CD14-positive monocyte (primary cell): Measurements from ENCODE around the gene NBAS. TPM values are rescaled to one million over a fixed set of nuclear protein-coding genes. Genes with fewer than 3 reads are reported as not detected.

Experiments used
- DNase-seq, 3 donors: peaks; one replicate each; pipeline ENCODE4 v3.0.0-alpha.2; 2011 to 2022
- H2AFZ ChIP-seq: 2 replicates; pipeline ENCODE4 v1.6.0; 2012; ENCODE audit warnings: mild to moderate bottlenecking, low read depth, low read length, inconsistent platforms; ENCODE audit not compliant: insufficient read depth, poor library complexity, severe bottlenecking
- H3K27ac ChIP-seq, 2 donors: 1 replicate in 1 of 2; 2 replicates in 1 of 2; pipeline ENCODE4 v1.5.1; 2012 to 2013; ENCODE audit warnings: low read length in 2 of 2, control low read depth in 1 of 2, inconsistent platforms in 1 of 2, low read depth in 1 of 2, mild to moderate bottlenecking in 1 of 2
- H3K27me3 ChIP-seq, 2 donors: one replicate each; pipeline versions ENCODE4 v1.6.0 to v1.6.1; 2011 to 2013; ENCODE audit warnings: low read length in 2 of 2; ENCODE audit not compliant: control insufficient read depth in 2 of 2, insufficient read depth in 2 of 2
- H3K36me3 ChIP-seq, 2 donors: replicated peaks in 1 of 2; 1 replicate in 1 of 2; 2 replicates in 1 of 2; pipeline versions ENCODE4 v1.5.1 to v1.6.1; 2012 to 2013; ENCODE audit warnings: low read length in 2 of 2, control low read depth in 1 of 2, inconsistent platforms in 1 of 2, mild to moderate bottlenecking in 1 of 2; ENCODE audit not compliant: insufficient read depth in 2 of 2, control insufficient read depth in 1 of 2
- H3K4me1 ChIP-seq, 2 donors: 1 replicate in 1 of 2; 2 replicates in 1 of 2; pipeline versions ENCODE4 v1.5.1 to v1.6.1; 2012 to 2013; ENCODE audit warnings: low read length in 2 of 2, control low read depth in 1 of 2, inconsistent platforms in 1 of 2, mild to moderate bottlenecking in 1 of 2, moderate library complexity in 1 of 2; ENCODE audit not compliant: insufficient read depth in 2 of 2, control insufficient read depth in 1 of 2
- H3K4me2 ChIP-seq: replicated peaks from 2 replicates; pipeline ENCODE3; 2012; ENCODE audit warnings: low read length, moderate library complexity, mild to moderate bottlenecking; ENCODE audit not compliant: poor library complexity, severe bottlenecking; ENCODE audit errors: extremely low read depth
- H3K4me3 ChIP-seq, 3 experiments: fragments of 200-600 bp in 1 of 3; sonication (generic) in 1 of 3; replicated peaks in 1 of 3; 1 replicate in 2 of 3; 2 replicates in 1 of 3; pipeline ENCODE4 v1.5.1; 2011 to 2013; ENCODE audit warnings: low read length in 3 of 3, mild to moderate bottlenecking in 3 of 3, control low read depth in 2 of 3, low read depth in 2 of 3, inconsistent platforms in 1 of 3, moderate library complexity in 1 of 3
- H3K79me2 ChIP-seq: 2 replicates; pipeline ENCODE4 v1.6.0; 2012; ENCODE audit warnings: mild to moderate bottlenecking, control low read depth, inconsistent platforms, low read length, moderate library complexity; ENCODE audit not compliant: insufficient read depth
- H3K9ac ChIP-seq: 2 replicates; pipeline ENCODE4 v1.6.0; 2017; ENCODE audit warnings: low read length, mild to moderate bottlenecking; ENCODE audit not compliant: insufficient read depth, poor library complexity, severe bottlenecking
- H3K9me3 ChIP-seq, 2 donors: replicated peaks in 1 of 2; 1 replicate in 1 of 2; 2 replicates in 1 of 2; pipeline versions ENCODE4 v1.5.1 to v1.6.1; 2012 to 2013; ENCODE audit warnings: low read length in 2 of 2, control low read depth in 1 of 2; ENCODE audit not compliant: control insufficient read depth in 1 of 2, insufficient read depth in 1 of 2
- H4K20me1 ChIP-seq: 2 replicates; pipeline ENCODE4 v1.6.0; 2012; ENCODE audit warnings: mild to moderate bottlenecking, low read length, control low read depth, moderate library complexity; ENCODE audit not compliant: insufficient read depth
- H3K27ac Mint-ChIP-seq, 7 donors: one replicate each; pipeline ENCODE4 v1.8.0; 2020; ENCODE audit warnings: mild to moderate bottlenecking in 7 of 7, mixed read lengths in 7 of 7, moderate library complexity in 6 of 7, inconsistent platforms in 2 of 7
- H3K27me3 Mint-ChIP-seq, 3 donors: one replicate each; pipeline ENCODE4 v1.8.0; 2021 to 2022; ENCODE audit warnings: low read depth in 3 of 3, mild to moderate bottlenecking in 3 of 3, mixed read lengths in 3 of 3, moderate library complexity in 3 of 3, inconsistent platforms in 1 of 3
- H3K36me3 Mint-ChIP-seq, 2 donors: one replicate each; pipeline ENCODE4 v1.8.0; 2020; ENCODE audit warnings: mixed read lengths in 2 of 2, inconsistent platforms in 1 of 2, mild to moderate bottlenecking in 1 of 2
- H3K4me1 Mint-ChIP-seq: one replicate; pipeline ENCODE4 v1.8.0; 2020; ENCODE audit warnings: mild to moderate bottlenecking, mixed read lengths
- H3K4me3 Mint-ChIP-seq, 2 donors: one replicate each; pipeline ENCODE4 v1.8.0; 2020; ENCODE audit warnings: mild to moderate bottlenecking in 2 of 2, mixed read lengths in 2 of 2, moderate library complexity in 1 of 2
- H3K9me3 Mint-ChIP-seq, 7 donors: one replicate each; pipeline ENCODE4 v1.8.0; 2020 to 2022; ENCODE audit warnings: mixed read lengths in 7 of 7, mild to moderate bottlenecking in 6 of 7, moderate library complexity in 6 of 7, inconsistent platforms in 2 of 7
- WGBS: methylation state at CpG from one replicate; pipeline ENCODE4 v1.1.5; 2013; ENCODE audit warnings: missing lambda C conversion rate; ENCODE audit not compliant: insufficient coverage; 5-methylcytosine and 5-hydroxymethylcytosine counted together
- intact Hi-C, 2 donors: fragments of 100-400 bp; cut with micrococcal nuclease; formaldehyde crosslinking; loops; one replicate each; pipeline versions ENCODE4 v1.15.0 to v1.15.1; 2023
- polyA plus RNA-seq, 3 donors: library from polyadenylated mRNA; depleted of rRNA in 1 of 3; unstranded in 2 of 3; stranded (reverse) in 1 of 3; fragments of 300-500 nt in 2 of 3; fragments of >200 nt in 1 of 3; fragmentation: Illumina TruSeq in 2 of 3; gene quantifications; 1 replicate in 2 of 3; 2 replicates in 1 of 3; pipeline ENCODE4 v1.2.3, GENCODE V29; 2012 to 2021
- TF ChIP-seq, protein P1 (sequence below): fragments of 200-600 bp; IDR thresholded peaks from one replicate; pipeline ENCODE4 v1.8.0; 2022; ENCODE audit warnings: antibody characterized with exemption, mild to moderate bottlenecking

NBAS gene
- polyA plus RNA-seq, 3 donors = 8.9 to 10.9 (median 8.9) TPM

DNA sequence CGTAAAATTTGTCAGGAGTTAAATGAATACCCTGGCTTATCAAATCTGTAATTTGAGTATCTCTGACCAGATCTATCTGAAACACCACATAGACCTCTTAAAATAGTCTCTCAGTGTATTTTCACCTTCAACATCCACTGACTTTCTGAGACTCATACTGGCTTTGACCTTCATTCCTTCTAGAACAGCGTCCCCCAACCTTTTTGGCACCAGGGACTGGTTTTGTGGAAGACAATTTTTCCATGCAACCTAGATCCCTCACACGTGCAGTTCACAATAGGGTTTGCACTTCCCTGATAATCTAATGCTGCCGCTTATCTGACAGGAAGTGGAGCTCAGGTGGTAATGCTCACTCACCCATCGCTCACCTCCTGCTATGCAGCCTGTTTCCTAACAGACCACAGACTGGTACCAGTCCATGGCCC lies 3.2 kb downstream of the NBAS start:
- no peak overlapping the region for H3K4me2 ChIP-seq
- peaks cover 27% of the 10 kb centered on the region for H3K79me2 ChIP-seq
- TF ChIP-seq, protein P1, sequence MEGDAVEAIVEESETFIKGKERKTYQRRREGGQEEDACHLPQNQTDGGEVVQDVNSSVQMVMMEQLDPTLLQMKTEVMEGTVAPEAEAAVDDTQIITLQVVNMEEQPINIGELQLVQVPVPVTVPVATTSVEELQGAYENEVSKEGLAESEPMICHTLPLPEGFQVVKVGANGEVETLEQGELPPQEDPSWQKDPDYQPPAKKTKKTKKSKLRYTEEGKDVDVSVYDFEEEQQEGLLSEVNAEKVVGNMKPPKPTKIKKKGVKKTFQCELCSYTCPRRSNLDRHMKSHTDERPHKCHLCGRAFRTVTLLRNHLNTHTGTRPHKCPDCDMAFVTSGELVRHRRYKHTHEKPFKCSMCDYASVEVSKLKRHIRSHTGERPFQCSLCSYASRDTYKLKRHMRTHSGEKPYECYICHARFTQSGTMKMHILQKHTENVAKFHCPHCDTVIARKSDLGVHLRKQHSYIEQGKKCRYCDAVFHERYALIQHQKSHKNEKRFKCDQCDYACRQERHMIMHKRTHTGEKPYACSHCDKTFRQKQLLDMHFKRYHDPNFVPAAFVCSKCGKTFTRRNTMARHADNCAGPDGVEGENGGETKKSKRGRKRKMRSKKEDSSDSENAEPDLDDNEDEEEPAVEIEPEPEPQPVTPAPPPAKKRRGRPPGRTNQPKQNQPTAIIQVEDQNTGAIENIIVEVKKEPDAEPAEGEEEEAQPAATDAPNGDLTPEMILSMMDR = no peak
- no peak overlapping the region for H3K27ac ChIP-seq
- peaks cover 16 to 36% of the 10 kb centered on the region in 2 donors for H3K36me3 ChIP-seq
- peaks cover 11 to 20% of the 10 kb centered on the region in 2 donors for H3K4me1 ChIP-seq
- no peak overlapping the region for H3K4me3 Mint-ChIP-seq
- H2AFZ ChIP-seq = no peak overlapping the region
- no peak overlapping the region for H3K4me3 ChIP-seq
- no peak overlapping the region for H3K27ac Mint-ChIP-seq
- DNase-seq = no peak
- H3K27me3 Mint-ChIP-seq = no peaks in the 10 kb centered on the region
- peaks cover 23% of the 10 kb centered on the region for H3K4me1 Mint-ChIP-seq
- peaks cover 21 to 25% of the 10 kb centered on the region in 2 donors for H3K36me3 Mint-ChIP-seq
- H3K9ac ChIP-seq = no peak overlapping the region
- H3K9me3 Mint-ChIP-seq = peaks cover 0 to 2% (median 0%) of the 10 kb centered on the region in 7 donors
- intact Hi-C loops = no loop called here
- 47% methylated on average over 4 of the region's 5 CpGs for WGBS
- no peaks in the 10 kb centered on the region for H3K9me3 ChIP-seq
- H4K20me1 ChIP-seq = no peaks in the 10 kb centered on the region
- H3K27me3 ChIP-seq = no peaks in the 10 kb centered on the region

GRCh38 chr2:15556311-15556930 lies 4.7 kb downstream of the NBAS start:
- no peaks in the 10 kb centered on the region for H4K20me1 ChIP-seq
- intact Hi-C loops = no loop called here
- H3K9ac ChIP-seq = no peak overlapping the region
- H3K27ac ChIP-seq = no peak overlapping the region
- peaks cover 28 to 33% of the 10 kb centered on the region in 2 donors for H3K36me3 Mint-ChIP-seq
- no peaks in the 10 kb centered on the region for H3K27me3 Mint-ChIP-seq
- no peak overlapping the region for H3K27ac Mint-ChIP-seq
- H3K9me3 ChIP-seq = no peaks in the 10 kb centered on the region
- H2AFZ ChIP-seq = no peak overlapping the region
- H3K4me1 ChIP-seq = peaks cover 11 to 14% of the 10 kb centered on the region in 2 donors
- H3K79me2 ChIP-seq = peaks cover 27% of the 10 kb centered on the region
- H3K9me3 Mint-ChIP-seq = peaks cover 0 to 2% (median 0%) of the 10 kb centered on the region in 7 donors
- no peak overlapping the region for H3K4me3 ChIP-seq
- peaks cover 18 to 49% of the 10 kb centered on the region in 2 donors for H3K36me3 ChIP-seq
- H3K27me3 ChIP-seq = no peaks in the 10 kb centered on the region
- no CpG with 5 or more reads among the region's 4 CpGs for WGBS
- DNase-seq = no peak
- H3K4me2 ChIP-seq = no peak overlapping the region
- H3K4me3 Mint-ChIP-seq = no peak overlapping the region
- peaks cover 14% of the 10 kb centered on the region for H3K4me1 Mint-ChIP-seq
- TF ChIP-seq, protein P1 = no peak
